ENCODE data around the gene NME3.

DNA sequence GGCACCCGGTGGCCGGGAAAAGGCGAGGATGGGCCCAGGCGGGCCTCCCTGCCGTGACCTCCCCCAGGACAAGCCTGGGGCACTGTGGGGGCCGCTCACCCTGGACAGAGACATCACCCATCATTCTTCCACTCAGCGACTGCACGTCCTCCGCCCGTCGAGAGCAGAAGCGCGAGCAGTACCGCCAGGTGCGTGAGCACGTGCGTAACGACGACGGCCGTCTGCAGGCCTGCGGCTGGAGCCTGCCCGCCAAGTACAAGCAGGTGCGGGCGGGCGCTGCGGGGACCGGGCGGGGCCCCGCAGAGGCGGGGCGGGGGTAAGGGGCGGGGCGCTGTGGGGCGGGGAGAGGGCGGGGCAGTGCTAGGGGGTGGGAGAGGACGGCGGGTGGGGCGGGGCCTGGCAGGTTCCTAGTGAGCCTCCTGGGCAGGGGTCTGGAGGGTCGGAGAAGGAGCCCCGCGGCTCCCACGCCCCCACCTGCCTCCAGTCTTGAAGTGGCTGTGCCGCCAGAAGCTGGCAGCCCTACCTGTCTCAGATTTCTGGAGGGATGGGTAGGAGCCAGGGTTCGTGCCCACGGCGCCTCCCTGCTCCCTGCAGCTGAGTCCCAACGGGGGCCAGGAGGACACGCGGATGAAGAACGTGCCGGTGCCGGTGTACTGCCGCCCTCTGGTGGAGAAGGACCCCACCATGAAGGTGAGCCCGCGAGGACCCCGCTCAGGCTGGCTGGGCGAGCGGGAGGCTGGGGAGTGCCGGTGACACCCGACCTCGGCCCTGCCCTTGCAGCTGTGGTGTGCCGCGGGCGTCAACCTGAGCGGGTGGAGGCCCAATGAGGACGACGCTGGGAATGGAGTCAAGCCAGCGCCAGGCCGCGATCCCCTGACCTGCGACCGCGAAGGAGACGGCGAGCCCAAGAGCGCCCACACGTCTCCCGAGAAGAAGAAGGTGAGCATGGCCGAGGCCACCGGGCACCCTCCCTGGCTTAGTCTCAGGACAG lies 7.5 kb downstream of the NME3 start:
- TF ChIP-seq, protein P1, sequence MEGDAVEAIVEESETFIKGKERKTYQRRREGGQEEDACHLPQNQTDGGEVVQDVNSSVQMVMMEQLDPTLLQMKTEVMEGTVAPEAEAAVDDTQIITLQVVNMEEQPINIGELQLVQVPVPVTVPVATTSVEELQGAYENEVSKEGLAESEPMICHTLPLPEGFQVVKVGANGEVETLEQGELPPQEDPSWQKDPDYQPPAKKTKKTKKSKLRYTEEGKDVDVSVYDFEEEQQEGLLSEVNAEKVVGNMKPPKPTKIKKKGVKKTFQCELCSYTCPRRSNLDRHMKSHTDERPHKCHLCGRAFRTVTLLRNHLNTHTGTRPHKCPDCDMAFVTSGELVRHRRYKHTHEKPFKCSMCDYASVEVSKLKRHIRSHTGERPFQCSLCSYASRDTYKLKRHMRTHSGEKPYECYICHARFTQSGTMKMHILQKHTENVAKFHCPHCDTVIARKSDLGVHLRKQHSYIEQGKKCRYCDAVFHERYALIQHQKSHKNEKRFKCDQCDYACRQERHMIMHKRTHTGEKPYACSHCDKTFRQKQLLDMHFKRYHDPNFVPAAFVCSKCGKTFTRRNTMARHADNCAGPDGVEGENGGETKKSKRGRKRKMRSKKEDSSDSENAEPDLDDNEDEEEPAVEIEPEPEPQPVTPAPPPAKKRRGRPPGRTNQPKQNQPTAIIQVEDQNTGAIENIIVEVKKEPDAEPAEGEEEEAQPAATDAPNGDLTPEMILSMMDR (IDR thresholded peaks at IDR 0.05) = peak in 2 of 3 experiments; percentile 16 to 25
- no peak for TF ChIP-seq POLR2A (IDR thresholded peaks at IDR 0.05)

Measured in testis (tissue), 2 donors.